Measurements from ENCODE around the gene ERH.

The ERH gene

GRCh38 chr14:69355154-69355597 lies 42.9 kb downstream of the ERH start:
- no peak for DNase-seq

- no peak for DNase-seq
Measured at GRCh38 chr14:69354383-69355153, 43.5 kb downstream of the ERH start.

- no peak for DNase-seq
Measured at GRCh38 chr14:69353168-69353567, 44.9 kb downstream of the ERH start.

DNA sequence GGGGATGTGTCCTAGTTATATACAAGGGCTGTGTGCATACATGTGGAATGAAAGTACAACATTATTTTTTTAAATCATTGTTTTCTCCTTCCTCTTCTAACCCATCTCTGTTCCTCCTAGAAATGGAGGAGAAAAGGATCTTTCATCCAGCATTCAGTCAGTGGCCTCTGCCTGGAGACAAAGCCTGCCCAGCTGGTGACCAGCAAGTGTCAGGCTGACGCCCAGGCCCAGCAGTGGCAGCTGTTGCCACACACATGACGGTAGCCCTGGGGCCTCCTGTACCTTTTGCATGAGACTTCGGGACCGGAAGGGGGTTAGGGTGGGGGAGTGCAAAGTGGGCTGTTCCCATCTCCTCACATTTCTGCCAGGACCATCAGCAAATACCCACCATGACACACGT lies 46.2 kb downstream of the ERH start:
- DNase-seq: no peak

- no peak for DNase-seq
Measured at GRCh38 chr14:69351385-69351784, 46.7 kb downstream of the ERH start.

GRCh38 chr14:69350892-69351291 lies 47.2 kb downstream of the ERH start:
- DNase-seq: no peak

- no peak for DNase-seq
Measured at GRCh38 chr14:69349091-69349777, 48.9 kb downstream of the ERH start.

DNA sequence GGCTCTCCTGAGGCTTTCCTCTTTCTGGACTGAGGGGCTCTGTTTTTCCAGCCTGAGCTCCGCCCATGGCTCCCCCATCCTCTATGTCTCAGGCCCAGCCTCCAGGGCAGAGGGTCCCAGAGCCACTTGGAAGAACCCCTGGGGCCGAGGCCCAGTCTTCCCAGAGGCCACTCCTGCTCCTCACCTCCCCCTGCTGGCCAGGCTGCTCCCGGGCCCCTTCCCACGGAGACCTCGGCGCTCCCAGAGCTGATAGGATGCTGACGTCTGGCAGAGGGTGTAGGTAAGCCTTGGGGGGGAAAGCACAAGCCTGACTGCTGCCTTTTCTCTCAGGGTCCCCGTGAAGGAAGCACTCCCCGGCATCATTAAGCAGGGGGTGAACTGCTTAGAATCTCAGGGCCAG lies 51.4 kb downstream of the ERH start:
- DNase-seq: no peak

- no peak for DNase-seq
Measured at GRCh38 chr14:69345402-69345801, 52.7 kb downstream of the ERH start.

DNA sequence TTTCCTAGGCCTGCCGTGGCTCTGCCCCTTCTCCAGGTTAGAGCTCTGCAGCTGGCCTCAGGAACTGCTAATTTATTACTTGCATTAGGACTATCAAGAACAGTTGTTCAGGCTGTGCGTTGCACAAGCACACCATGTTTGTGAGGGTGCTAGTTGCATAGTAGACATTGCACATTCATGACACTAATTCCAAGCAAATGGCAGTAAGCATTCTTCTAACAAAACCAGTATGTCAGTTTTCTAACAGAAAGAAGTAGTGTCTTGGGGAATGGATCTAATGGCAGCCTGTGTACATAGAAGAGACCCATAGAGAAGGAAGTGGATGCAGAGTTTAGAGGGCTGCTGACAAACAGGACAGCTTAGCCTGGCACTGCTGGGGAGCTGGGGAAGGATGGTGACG lies 53.9 kb downstream of the ERH start:
- DNase-seq: no peak

- no peak for DNase-seq
Measured at GRCh38 chr14:69342928-69343525, 55.1 kb downstream of the ERH start.

DNA sequence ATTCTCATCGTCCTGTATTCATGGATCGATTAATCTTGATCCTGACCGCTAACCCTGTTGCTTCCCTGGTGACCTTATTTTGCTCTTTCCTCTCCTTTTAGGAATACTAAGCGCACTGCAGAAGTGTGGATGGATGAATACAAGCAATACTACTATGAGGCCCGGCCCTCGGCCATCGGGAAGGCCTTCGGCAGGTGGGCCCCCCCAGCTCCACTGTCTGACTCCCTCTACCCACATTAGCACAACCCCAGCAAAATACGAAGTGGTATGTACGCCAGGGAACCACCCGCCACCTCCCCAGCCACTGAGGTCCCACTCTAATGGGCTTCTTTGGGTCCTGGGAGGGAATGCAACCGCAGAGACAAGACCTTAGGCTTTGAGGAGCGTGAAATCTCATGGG lies 58.7 kb downstream of the ERH start:
- no peak for DNase-seq

GRCh38 chr14:69337984-69338383 lies 60.1 kb downstream of the ERH start:
- DNase-seq: no peak

GRCh38 chr14:69335371-69335771 lies 62.7 kb downstream of the ERH start:
- DNase-seq: no peak

DNA sequence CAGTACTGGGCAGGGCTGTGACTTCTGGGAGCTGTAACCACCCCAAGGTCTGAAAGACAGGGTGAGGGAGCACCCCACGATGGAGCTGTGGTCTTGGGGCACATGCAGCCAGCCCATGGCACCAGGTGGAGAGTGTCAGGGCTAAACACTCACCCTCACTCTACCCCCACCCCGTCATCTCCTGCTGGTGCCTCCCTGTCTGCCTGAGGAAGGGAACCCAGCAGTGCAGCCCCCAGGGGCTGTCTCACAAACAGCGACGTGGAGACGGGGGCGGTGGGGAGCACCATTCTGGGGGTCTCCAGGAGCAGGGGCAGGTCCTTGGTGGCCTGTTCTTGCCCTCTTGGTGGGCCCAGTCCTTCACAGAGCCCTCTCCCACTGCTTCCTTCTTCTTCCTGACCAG lies 63.5 kb downstream of the ERH start:
- DNase-seq: no peak

GRCh38 chr14:69333791-69334337 lies 64.2 kb downstream of the ERH start:
- DNase-seq: no peak

DNA sequence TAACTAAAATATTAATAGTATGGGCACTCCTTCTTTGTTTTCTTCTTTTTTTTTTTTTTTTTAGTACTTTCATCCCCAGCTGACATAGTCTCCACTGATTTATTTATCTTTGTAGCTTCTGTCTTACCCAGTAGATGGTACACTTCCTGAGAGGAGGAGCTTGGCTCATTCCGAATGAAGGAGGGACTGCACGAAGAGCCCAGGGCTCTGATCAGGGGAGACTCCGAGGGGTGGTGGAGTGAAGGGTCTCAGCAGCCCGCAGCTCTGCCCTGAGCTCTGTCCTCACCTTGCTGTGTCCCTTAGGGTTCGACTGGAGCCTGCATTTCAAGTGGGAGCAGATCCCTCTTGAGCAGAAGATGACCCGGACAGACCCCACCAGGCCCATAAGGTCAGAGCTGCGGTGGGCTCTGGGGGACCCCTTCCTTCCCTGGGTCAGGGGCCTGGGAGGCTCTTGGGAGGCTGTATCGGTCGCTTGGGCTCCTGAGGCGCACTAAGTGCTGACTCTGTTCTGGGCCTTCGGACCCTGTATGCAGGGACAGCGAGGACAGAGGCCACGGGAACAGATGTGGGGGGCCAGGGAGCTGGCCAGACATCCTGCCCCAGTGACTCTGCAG lies 65.2 kb downstream of the ERH start:
- no peak for DNase-seq

DNA sequence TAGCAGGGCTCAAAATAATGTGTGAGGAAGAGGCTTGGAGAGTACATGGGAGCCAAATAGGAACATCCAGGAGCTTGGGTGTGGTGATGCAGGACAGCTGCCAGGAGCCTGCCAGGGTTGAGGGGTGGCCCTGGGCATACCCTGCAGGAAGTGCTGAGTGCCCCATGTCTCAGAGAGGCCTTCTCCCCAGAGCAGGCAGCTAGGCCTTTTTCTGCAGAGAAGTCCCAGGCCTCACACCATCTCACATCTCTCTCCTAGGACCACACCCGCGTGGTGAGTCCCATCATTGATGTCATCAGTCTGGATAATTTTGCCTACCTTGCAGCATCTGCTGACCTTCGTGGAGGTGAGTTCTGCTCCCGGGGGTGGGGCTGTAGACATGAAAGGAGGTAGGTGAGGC lies 66.9 kb downstream of the ERH start:
- no peak for DNase-seq
